Liver (tissue), 9 donors: ENCODE measurements around the gene NARF. TPM values are rescaled to one million over a fixed set of nuclear protein-coding genes. Genes with fewer than 3 reads are reported as not detected.

ENCODE experiments used
- DNase-seq: peaks from one replicate; pipeline ENCODE4 v3.0.0-alpha.2; 2017; ENCODE audit warnings: low spot score
- H3K27ac ChIP-seq, 2 donors: one replicate each; pipeline ENCODE4 v1.7.0; 2013; ENCODE audit warnings: inconsistent platforms in 2 of 2, low read length in 2 of 2, control low read depth in 1 of 2, low read depth in 1 of 2, mild to moderate bottlenecking in 1 of 2
- H3K27me3 ChIP-seq, 4 donors: one replicate each; pipeline versions ENCODE4 v1.6.1 to v1.7.0; 2013; ENCODE audit warnings: low read length in 3 of 4, inconsistent platforms in 1 of 4, mild to moderate bottlenecking in 1 of 4, moderate library complexity in 1 of 4; ENCODE audit not compliant: control insufficient read depth in 4 of 4, insufficient read depth in 4 of 4
- H3K36me3 ChIP-seq, 4 donors: one replicate each; pipeline versions ENCODE4 v1.6.1 to v1.7.0; 2013; ENCODE audit warnings: low read length in 3 of 4, mild to moderate bottlenecking in 3 of 4, low read depth in 1 of 4, moderate library complexity in 1 of 4; ENCODE audit not compliant: control insufficient read depth in 4 of 4, insufficient read depth in 3 of 4
- H3K4me1 ChIP-seq, 4 donors: one replicate each; pipeline versions ENCODE4 v1.6.1 to v1.7.0; 2013; ENCODE audit warnings: low read length in 3 of 4, mild to moderate bottlenecking in 3 of 4, moderate library complexity in 1 of 4; ENCODE audit not compliant: control insufficient read depth in 4 of 4, insufficient read depth in 4 of 4
- H3K4me3 ChIP-seq, 3 donors: one replicate each; pipeline versions ENCODE4 v1.6.1 to v1.7.0; 2013; ENCODE audit warnings: low read length in 3 of 3, control low read depth in 1 of 3, low read depth in 1 of 3, mild to moderate bottlenecking in 1 of 3
- H3K9ac ChIP-seq, 2 donors: one replicate each; pipeline ENCODE4 v1.7.0; 2013; ENCODE audit warnings: low read length in 2 of 2, mild to moderate bottlenecking in 2 of 2, moderate library complexity in 2 of 2, control low read depth in 1 of 2, low read depth in 1 of 2
- H3K9me3 ChIP-seq, 4 donors: one replicate each; pipeline versions ENCODE4 v1.6.1 to v1.7.0; 2013; ENCODE audit warnings: low read length in 3 of 4; ENCODE audit not compliant: control insufficient read depth in 4 of 4
- ATF3 ChIP-seq: IDR thresholded peaks from 2 replicates; pipeline ENCODE4 v1.6.1; 2016; ENCODE audit warnings: antibody characterized with exemption
- CTCF ChIP-seq: fragments of 150-350 bp; IDR thresholded peaks from 2 replicates; pipeline ENCODE4 v1.5.1; 2017; ENCODE audit warnings: improper control_type of control experiment, low read depth, low read length; ENCODE audit not compliant: missing input control
- FOXA1 ChIP-seq: IDR thresholded peaks from 2 replicates; pipeline ENCODE4 v1.6.1; 2016; ENCODE audit warnings: antibody characterized with exemption
- FOXA2 ChIP-seq: IDR thresholded peaks from 2 replicates; pipeline ENCODE4 v1.6.1; 2016; ENCODE audit warnings: antibody characterized with exemption
- GABPA ChIP-seq, 2 donors: IDR thresholded peaks in 1 of 2; conservative IDR thresholded peaks in 1 of 2; 2 replicates each; pipeline ENCODE4 v1.6.1; 2016; ENCODE audit warnings: antibody characterized with exemption in 2 of 2, mild to moderate bottlenecking in 1 of 2, moderate library complexity in 1 of 2
- HNF4A ChIP-seq, 2 donors: conservative IDR thresholded peaks; 2 replicates each; pipeline ENCODE4 v1.6.1; 2016; ENCODE audit warnings: antibody characterized with exemption in 2 of 2, mild to moderate bottlenecking in 2 of 2
- HNF4G ChIP-seq: IDR thresholded peaks from 2 replicates; pipeline ENCODE4 v1.6.1; 2016; ENCODE audit warnings: antibody characterized with exemption
- JUND ChIP-seq, 2 donors: IDR thresholded peaks; 2 replicates each; pipeline ENCODE4 v1.6.1; 2016; ENCODE audit warnings: antibody characterized with exemption in 2 of 2
- MAX ChIP-seq: IDR thresholded peaks from 2 replicates; pipeline ENCODE4 v1.6.1; 2016; ENCODE audit warnings: antibody characterized with exemption
- NR2F2 ChIP-seq: IDR thresholded peaks from 2 replicates; pipeline ENCODE4 v1.6.1; 2016; ENCODE audit warnings: antibody characterized with exemption
- RAD21 ChIP-seq, 2 donors: IDR thresholded peaks; 2 replicates each; pipeline ENCODE4 v1.6.1; 2016; ENCODE audit warnings: antibody characterized with exemption in 2 of 2, mild to moderate bottlenecking in 2 of 2
- REST ChIP-seq: IDR thresholded peaks from 2 replicates; pipeline ENCODE4 v1.6.1; 2016; ENCODE audit warnings: antibody characterized with exemption, mild to moderate bottlenecking
- RXRA ChIP-seq, 2 donors: IDR thresholded peaks; 2 replicates each; pipeline ENCODE4 v1.6.1; 2017 to 2018; ENCODE audit warnings: antibody characterized with exemption in 2 of 2, mild to moderate bottlenecking in 1 of 2
- SP1 ChIP-seq: IDR thresholded peaks from 2 replicates; pipeline ENCODE4 v1.6.1; 2018; ENCODE audit warnings: antibody characterized with exemption, mild to moderate bottlenecking
- TAF1 ChIP-seq: conservative IDR thresholded peaks from 2 replicates; pipeline ENCODE4 v1.6.1; 2016; ENCODE audit warnings: antibody characterized with exemption, mild to moderate bottlenecking
- YY1 ChIP-seq: IDR thresholded peaks from 2 replicates; pipeline ENCODE4 v1.6.1; 2016; ENCODE audit warnings: antibody characterized with exemption, mild to moderate bottlenecking
- ZBTB33 ChIP-seq: IDR thresholded peaks from 2 replicates; pipeline ENCODE4 v1.6.1; 2016; ENCODE audit warnings: antibody characterized with exemption
- WGBS: extraction: QIAGEN DNeasy Blood & Tissue Kit; methylation state at CpG from one replicate; pipeline ENCODE4 v1.1.7; 2013; 5-methylcytosine and 5-hydroxymethylcytosine counted together
- polyA plus RNA-seq, 2 donors: library from polyadenylated mRNA; stranded (reverse) in 1 of 2; unstranded in 1 of 2; fragments of 200-250 nt in 1 of 2; fragments of >200 nt in 1 of 2; fragmentation: Nextera tagmentation in 1 of 2; extraction: Ambion mirVana in 1 of 2; gene quantifications; one replicate each; pipeline versions ENCODE4 v1.2.1 to v1.2.3, GENCODE V29; 2013 to 2015
- total RNA-seq, 2 donors: library from RNA; depleted of rRNA; stranded (reverse); fragments of >200 nt; gene quantifications; one replicate each; pipeline ENCODE4 v1.2.3, GENCODE V29; 2014
- donor health status: healthy.
- donor health status: healthy.
- donor health status: healthy.
- donor health status: healthy.
- donor health status: healthy.

NARF gene
- total and polyA plus RNA-seq, 4 donors, result 19.8 to 87.5 (median 26.2) TPM

- no peak for DNase-seq
- WGBS, result 96% methylated on average over 12 of the region's 12 CpGs
- Histone ChIP-seq H3K27me3 (no peaks in the 10 kb centered on the region), H3K36me3 (peaks cover 0 to 9% (median 4%) of the 10 kb centered on the region in 4 donors), H3K4me3 (no peak overlapping the region), H3K9me3 (no peaks in the 10 kb centered on the region), H3K27ac (no peak overlapping the region), H3K9ac (no peak overlapping the region), H3K4me1 (peaks cover 4 to 14% (median 7%) of the 10 kb centered on the region in 4 donors)
- TF ChIP-seq TAF1 (no peak), SP1 (no peak), FOXA1 (no peak), ATF3 (no peak), HNF4G (no peak), HNF4A (conservative IDR thresholded peaks at IDR 0.05) (no peak), REST (no peak), FOXA2 (no peak), NR2F2 (no peak), GABPA (IDR thresholded peaks at IDR 0.05 in 1 of 2, conservative IDR thresholded peaks at IDR 0.05 in 1 of 2) (no peak), MAX (no peak), CTCF (no peak), ZBTB33 (no peak), JUND (IDR thresholded peaks at IDR 0.05) (no peak), RAD21 (IDR thresholded peaks at IDR 0.05) (no peak), RXRA (IDR thresholded peaks at IDR 0.05) (no peak), YY1 (no peak)
These were observed 23.4 kb upstream of the NARF start for GRCh38 chr17:82435103-82435502.
